Stimulated activated CD8-positive, alpha-beta memory T cell treated with anti-CD3 and anti-CD28 coated beads, Interleukin-4, amount 100 ng/mL, for 1 hour (primary cell): ENCODE data around the gene TSKS.

Experiments used
- DNase-seq, 2 donors: peaks; one replicate each; pipeline ENCODE4 v3.0.0-alpha.2; 2020; ENCODE audit warnings: low read depth in 2 of 2, low spot score in 1 of 2

The TSKS gene

GRCh38 chr19:49793561-49793840, 30.4 kb upstream of the TSKS start:
- no peak for DNase-seq

GRCh38 chr19:49792829-49793560, 29.9 kb upstream of the TSKS start:
- DNase-seq, result no peak

DNA sequence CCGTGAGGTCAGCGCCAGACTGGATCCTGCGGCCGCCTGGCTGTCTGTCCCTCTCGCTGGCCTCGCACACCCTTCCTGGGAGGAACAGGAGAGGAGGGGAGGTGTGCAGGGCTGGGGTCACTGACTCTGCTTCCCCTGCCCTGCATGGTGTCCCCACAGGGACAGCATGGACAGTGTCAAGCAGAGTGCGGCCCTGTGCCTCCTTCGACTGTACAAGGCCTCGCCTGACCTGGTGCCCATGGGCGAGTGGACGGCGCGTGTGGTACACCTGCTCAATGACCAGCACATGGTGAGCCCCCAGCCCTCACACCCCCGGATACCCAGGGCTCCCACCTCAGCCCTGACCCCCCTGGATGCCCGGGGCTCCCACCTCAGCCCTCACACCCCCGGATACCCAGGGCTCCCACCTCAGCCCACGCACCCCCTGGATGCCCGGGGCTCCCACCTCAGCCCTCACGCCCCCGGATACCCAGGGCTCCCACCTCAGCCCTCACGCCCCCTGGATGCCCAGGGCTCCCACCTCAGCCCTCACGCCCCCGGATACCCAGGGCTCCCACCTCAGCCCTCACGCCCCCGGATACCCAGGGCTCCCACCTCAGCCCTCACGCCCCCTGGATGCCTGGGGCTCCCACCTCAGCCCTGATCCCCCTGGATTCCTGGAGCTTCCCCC, 28.8 kb upstream of the TSKS start:
- DNase-seq, result no peak

DNA sequence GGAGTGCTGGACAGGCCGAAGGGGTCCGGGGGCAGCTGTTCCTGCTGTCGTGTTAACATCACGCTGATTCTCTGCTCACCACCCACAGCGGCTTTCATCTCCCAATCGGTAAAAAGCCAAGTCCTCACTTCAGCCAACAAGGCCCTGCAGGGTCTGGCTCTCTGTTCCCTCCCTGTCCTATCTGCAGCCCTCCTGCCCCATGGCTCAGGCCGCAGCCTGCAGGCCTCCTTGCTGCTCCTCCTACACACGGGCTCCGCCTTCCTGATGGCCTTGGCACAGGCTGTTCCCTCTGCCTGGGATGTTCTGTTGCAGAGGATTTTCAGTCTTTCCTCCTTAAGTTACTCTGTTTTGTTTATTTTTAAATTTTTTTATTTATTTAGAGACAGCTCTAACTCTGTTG, 27.8 kb upstream of the TSKS start:
- no peak for DNase-seq

DNA sequence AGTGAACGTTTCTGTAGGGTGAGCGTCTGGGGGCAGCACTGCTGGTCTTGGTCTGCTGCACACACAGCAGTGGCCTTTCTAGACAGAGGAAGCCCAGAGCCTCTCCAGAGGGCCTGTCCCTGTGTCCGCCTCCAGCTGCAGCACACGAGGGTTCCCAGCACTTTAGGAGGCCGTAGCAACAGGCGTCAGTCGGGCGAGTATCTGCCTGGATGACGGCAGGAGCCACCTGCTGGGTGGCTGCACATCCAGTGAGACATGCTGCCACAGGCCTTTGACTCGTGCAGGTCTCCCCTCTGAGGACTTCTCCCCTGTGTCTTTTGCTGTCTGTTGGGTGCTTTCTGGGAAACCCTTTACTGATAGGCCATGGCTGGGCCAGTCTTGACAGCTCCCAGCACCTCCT, 25.8 kb upstream of the TSKS start:
- no peak for DNase-seq

- no peak for DNase-seq
These were observed 24.6 kb upstream of the TSKS start for GRCh38 chr19:49787746-49788145.

GRCh38 chr19:49786376-49786820, 23.3 kb upstream of the TSKS start:
- no peak for DNase-seq

DNA sequence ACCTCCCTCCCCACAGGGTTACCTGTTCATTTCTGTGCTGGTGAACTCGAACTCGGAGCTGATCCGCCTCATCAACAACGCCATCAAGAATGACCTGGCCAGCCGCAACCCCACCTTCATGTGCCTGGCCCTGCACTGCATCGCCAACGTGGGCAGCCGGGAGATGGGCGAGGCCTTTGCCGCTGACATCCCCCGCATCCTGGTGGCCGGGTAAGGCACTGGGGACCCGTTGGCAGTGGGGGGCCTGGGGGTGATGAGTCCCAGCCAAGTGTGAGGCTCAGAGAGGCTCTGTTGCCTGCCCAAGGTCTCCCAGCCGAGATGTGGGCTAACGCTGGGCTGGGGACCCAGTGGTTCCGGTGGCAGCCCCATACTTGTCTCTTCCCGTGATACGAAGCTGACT, 19.4 kb upstream of the TSKS start:
- no peak for DNase-seq

GRCh38 chr19:49781394-49781793, 18.3 kb upstream of the TSKS start:
- DNase-seq, result no peak

DNA sequence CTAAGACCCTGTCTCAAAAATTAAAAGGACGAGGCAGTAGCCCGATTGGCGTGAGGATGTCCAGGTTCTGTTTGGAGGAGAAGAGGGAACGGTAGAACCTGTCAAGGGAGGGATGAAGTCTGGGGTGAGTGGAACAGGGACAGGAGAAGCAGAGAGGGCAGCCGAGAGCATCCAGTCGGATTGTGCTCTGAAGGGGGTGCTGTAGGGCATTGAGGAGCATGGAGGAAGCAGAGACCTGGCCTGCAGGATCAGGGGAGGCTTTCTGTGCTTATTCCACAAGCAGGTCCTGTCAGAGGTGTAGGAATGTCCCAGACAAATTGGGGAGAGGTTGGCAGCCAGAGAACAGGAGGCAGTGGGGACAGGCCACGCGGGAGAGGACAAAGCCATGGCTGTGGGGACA, 17.8 kb upstream of the TSKS start:
- no peak for DNase-seq

- no peak for DNase-seq
These were observed 16.8 kb upstream of the TSKS start for GRCh38 chr19:49779731-49780555.

GRCh38 chr19:49776371-49776764, 13.3 kb upstream of the TSKS start:
- DNase-seq, result no peak

GRCh38 chr19:49775742-49776370, 12.8 kb upstream of the TSKS start:
- no peak for DNase-seq

- DNase-seq, result no peak
These were observed 11.9 kb upstream of the TSKS start for GRCh38 chr19:49774969-49775368.

DNA sequence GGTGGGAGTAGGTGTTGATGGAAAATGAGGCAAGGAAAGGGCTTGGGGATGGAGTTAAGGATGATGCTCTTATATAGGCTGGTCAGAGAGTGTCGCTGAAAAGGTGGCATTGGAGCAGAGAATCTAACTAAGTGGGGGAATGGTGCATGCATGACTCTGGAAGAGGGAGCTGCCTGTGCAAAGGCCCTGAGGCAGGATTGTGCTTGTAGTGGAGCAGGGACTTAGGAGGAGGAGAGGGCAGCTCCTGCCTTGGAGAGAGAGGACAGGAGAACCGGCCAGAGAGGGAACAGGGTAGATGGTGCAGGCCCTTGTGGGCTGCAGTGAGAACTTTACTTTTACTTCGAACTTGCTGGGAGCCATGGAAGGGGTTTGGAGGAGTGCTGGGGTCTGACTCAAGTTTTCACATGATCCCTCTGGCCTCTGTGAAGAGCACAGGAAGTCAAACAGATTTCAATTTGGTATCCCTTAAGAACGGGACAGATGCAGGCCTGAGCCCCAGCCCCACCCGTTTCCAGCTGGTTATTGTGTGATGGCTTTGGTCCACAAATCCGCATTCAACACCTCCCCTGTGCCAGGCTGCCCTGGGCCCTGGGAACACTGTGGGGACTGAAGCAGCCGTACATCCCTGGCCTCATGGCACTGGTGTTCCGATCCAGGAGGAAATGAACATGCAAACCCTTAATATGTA, 10.7 kb upstream of the TSKS start:
- no peak for DNase-seq

DNA sequence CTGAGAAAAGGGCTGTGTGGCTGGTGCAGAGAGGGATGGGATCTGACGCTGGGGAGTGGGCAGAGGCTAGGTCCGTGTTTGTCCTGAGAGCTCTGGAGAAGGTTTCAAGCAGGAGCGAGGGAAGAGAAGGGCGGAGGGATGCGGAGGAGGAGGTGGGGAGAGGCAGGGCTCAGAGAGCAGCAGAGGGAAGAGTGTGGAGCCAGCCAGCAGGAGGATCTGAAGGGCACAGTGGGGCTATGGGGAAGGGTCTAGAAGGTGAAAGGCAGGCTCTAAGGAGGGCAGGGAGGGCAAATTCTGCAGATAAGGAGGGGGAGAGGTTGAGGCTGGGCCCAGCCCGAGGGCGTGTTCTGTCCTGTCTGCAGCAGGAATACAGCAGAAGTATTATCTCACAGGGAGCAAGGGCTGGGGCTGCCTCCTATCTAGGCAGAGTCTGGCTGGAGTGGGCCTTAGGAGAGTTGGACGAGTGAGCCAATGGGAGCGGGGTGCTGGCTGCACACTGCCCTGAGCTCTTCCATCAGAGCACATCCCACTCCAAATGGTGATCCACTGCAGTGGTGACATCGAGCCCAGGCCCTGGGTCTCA, 9.8 kb upstream of the TSKS start:
- DNase-seq, result no peak

DNA sequence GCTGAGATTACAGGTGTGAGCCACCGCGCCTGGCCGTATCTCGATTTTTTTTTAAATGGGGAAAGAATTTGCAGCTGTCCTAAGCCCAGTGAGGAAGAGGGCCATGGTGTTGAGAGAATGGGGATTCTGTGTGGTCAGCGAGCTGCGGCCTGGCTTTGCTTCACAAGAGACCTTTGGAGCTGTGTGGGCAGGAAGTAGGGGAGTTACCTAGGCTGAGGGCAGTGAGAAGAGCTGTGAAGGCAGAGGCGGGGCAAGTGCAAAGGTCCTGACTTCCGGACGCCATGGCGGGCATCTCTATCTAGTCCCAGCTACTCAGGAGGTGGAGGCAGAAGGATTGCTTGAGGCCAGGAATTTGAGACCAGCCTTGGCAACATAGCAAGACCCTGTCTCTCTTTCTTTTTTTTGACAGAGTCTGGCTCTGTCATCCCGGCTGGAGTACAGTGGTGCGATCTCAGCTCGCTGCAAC, 8.6 kb upstream of the TSKS start:
- DNase-seq, result no peak

DNA sequence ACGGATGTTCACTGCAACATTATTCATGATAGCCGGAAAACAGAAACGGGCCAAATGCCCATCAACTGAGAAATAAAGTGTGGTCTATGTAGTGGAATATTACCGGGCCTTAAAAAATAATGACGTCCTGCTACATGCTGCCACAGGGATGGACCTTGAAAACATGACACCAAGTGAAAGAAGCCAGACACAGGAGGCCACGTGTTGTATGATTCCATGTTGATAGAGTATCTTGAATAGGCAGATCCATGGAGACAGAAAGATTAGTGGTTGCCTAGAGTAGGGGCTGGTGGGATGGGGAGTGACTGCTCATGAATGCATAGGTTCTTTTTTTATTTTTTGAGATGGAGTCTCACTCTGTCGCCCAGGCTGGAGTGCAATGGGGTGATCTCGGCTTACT, 7.4 kb upstream of the TSKS start:
- no peak for DNase-seq

GRCh38 chr19:49767967-49768581, 5.0 kb upstream of the TSKS start:
- no peak for DNase-seq

DNA sequence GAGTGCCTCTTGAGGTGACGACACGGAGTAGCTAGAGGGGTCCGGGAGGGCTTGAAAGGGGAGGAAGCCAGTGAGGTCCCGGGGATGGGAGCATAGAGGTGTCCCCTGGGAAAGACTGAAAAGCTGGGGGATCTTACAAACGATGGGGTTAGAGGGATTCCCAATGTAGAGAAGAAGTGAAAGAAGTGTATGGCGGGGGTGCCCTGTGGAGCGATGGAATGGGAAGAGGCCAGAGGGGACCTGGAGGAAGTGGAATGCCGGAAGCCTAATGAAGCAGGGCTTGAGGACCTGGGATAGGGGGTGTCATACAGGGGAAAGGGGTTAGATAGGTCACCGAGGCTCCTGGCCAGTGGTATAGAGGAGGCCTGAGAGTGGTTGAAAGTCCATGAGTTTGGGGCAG, 4.3 kb upstream of the TSKS start:
- no peak for DNase-seq
